Activated CD8-positive, alpha-beta memory T cell treated with anti-CD3 and anti-CD28 coated beads, Interleukin-2, amount 50 U/mL, for 4 hours (primary cell): ENCODE results near the gene SH3RF3.

Experiments
- DNase-seq: peaks from one replicate; pipeline ENCODE4 v3.0.0-alpha.2; 2020

SH3RF3 gene

DNA sequence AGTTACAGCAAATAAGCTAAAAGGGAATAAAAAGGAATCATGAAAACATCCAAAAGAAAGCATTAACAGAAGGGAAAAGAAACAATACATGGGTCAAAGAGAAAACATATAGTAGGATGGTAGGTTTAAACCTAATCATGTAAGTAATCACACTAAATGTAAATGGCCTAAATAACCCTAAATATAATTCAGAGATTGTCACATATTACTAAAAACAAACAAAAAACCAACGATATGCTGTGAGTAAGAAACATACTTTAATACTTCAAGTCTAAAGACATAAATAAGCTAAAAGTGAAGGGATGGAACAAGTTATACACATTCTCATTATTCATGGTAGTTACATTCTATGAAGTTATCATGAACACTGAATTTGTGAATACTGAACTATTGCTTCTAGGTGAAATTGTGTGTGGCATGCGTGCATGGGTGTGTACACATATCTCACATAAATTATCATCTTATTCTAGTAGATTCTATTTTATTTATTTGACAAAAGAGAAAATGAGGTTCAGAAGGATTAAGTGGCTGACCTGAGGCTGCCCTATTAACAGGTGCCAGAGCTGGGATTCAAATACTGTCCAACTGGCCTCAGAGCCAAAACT lies 313.8 kb downstream of the SH3RF3 start:
- no peak for DNase-seq

DNA sequence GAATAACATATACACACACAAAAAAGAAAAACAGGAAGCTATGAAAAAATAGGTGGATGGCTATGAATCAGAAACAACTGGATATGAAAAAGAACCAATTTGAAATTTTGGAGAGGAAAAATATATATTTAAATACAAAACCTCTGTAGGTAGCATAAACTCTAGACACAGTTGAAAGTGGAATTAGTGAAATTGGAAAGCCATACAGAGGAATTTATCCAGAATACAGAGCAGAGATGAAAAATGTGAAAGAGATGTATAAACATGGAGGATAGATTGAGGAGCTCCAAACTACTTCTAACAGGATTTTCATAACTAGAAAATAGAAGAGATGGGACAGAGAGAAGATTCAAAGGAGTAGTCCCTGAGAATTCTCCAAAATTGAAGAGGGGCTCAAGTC lies 315.9 kb downstream of the SH3RF3 start:
- no peak for DNase-seq

DNA sequence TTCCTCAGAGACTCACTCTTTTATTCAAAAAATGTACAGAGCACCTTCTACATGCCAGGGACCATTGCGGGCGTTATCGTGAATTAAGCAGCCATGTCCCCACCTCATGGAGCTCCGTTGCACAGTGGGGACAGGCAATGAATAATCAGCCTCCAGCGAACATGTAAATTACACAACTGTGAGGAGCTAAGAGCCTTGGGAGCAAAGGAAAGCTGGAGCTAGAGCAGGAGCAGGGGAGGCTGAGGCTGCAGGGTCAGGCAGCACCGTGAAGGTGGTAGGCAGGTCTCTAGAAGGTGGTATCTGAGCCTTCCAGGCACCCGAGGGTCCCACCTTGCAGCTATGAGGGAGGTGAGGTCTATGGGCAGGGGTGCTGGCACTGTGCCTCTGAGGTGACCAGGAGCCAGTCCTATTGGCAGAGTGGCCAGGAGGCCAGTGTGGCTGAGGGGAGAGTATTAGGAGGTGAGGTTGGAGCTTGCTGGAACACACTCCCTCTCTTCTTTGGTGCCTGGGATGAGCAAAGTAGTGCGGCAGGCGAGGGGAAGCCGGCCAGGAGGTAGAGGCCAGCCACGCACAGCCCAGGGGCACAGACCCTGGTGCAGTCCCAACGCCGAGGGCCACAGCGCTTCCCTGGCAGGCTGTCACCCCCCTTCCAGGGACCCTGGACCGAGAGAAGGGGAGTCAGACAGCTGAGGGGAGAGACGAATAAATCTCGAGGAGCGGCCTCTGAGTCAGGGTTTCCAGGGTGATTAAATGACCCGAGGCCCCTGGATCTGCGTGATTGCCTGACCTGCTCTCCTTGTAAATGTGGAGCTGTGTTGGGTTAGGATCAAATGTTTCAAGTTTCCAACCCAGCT lies 317.5 kb downstream of the SH3RF3 start:
- no peak for DNase-seq

DNA sequence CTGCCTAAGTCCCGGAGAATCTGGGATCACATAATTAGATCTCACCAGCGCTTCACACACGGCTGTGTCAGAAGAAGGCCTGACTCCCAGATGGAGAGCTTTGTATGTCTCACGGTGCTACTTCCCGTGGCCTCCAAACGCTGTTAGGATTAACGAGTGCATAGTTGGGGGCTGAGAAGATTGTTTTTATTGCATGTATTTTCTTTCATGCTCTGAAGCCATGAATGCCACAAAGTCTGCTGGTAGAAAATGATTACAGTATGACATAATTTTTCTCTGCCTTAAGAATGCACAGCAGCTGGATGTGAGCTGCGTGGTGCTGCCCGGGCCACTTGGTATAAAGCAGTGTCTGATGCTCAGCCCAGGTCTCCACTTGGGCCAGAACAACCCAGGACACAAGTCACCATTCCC lies 318.3 kb downstream of the SH3RF3 start:
- no peak for DNase-seq

DNA sequence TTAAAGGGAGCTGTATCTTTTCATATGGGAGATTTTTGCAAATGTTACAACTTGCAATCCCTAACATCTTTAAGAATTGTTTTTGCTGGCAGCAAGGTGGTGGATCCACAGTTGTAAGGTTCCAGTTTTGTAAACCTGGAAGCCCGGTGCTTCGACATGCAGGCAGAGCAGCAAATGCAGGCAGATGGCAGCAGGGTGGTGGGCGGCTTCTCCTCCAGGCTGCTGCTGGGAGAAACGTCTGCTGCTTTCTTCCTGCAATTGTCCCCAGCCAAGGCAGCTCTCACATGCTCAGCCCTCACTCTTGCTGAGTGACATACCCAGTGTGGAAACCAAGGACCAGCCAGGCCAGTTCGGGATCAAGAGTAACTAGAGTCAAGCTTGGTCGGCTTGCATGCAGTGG lies 318.8 kb downstream of the SH3RF3 start:
- DNase-seq: no peak

DNA sequence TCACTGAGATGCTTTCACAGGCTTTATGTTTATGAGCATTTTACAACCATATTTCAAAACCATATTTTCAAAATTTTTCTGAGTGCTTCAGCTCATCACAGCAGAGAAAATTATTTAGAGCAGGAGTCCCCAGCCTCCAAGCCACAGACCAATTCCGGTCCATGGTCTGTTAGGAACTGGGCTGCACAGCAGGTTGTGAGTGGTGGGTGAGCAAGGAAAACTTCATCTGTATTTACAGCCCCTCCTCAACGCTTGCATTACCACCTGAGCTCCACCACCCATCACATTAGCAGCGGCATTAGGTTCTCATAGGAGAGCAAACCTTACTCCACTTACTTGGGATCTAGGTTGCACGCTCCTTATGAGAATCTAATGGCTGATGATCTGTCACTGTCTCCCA lies 319.2 kb downstream of the SH3RF3 start:
- DNase-seq: no peak

DNA sequence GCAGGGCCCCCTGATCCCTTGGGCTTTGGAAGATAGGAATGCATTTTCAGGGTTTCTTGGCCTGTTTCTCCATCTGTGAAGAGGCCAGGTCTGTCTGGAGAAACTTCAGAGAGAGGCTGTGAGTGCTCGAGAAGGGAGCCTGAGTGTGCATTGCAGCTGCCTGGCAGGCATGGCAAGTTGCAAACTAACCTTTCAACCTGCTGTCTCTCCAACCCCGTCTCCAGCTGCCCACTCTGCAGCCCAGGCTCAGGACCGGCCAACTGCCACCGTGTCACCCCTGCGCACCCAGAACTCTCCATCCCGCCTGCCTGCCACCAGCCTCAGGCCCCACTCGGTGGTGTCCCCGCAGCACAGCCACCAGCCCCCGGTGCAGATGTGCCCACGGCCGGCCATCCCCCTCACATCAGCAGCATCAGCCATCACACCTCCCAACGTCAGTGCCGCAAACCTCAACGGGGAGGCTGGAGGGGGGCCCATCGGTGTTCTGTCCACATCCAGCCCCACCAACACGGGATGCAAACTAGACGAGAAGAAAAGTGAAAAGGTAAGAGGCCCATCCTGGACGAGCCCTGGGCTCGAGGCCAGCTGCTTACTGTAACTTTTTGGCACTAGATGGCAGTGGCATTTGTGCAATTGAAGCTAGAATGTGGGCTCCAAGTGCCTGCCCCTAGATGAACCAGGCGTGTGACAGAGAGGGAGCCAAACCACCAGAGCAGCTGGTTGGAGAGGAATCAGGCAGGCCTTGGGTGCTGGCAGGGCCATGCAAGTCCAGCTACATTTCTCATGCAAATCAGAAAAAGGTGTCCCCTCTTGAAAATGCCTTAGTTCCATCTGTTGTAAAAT lies 320.2 kb downstream of the SH3RF3 start:
- DNase-seq: no peak

DNA sequence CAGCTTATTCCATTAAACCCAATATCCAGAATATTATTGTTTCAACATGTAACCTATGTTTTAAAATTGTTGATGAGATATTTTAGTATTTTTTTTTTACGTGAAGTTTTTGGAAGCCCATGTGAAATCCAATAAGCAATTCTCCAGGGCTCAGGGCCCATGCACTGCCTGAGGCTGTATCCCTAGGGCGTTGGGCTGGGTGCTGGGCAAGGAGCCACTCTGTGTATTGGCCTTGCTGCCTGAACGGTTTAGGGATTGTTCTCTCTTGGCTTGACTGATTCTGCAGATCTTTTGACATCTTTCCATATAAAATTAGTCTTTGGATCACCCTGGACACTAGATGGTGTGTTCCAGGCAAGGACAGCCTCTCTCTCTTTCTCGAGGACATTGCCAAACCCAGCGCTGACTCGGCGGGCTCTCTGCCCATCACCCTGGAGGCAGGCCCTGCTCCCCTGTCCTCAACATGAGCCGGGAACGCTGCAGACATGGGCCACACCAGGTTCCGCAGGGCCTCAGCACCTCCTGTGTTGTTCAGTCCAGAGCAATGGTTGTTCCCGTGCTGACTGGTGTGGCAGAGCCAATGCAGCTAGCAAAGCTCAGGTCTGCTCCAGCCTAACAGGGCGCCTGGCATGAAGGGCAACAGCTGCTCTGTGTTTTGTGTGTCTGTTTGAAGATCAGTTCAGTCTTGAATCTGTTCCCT lies 321.7 kb downstream of the SH3RF3 start:
- DNase-seq: no peak

DNA sequence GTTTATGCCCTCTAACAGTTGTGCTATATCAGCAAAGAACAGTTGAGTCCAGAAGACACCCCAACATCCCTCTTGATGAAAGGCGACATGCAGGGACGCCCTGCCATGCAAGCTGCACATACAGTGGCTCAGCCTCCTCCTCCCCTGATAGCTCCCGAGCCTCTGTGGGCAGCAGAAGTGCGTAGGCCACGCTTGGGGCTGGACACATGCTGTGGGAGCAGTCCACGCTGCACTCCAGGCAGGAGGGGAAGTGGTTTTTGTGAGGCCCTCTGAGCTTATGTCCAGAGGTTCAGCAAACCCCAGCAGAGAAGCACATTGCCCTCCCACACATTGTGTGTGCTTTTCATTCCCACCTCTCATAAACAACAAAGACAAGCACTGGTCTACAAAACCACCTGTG lies 322.7 kb downstream of the SH3RF3 start:
- no peak for DNase-seq

DNA sequence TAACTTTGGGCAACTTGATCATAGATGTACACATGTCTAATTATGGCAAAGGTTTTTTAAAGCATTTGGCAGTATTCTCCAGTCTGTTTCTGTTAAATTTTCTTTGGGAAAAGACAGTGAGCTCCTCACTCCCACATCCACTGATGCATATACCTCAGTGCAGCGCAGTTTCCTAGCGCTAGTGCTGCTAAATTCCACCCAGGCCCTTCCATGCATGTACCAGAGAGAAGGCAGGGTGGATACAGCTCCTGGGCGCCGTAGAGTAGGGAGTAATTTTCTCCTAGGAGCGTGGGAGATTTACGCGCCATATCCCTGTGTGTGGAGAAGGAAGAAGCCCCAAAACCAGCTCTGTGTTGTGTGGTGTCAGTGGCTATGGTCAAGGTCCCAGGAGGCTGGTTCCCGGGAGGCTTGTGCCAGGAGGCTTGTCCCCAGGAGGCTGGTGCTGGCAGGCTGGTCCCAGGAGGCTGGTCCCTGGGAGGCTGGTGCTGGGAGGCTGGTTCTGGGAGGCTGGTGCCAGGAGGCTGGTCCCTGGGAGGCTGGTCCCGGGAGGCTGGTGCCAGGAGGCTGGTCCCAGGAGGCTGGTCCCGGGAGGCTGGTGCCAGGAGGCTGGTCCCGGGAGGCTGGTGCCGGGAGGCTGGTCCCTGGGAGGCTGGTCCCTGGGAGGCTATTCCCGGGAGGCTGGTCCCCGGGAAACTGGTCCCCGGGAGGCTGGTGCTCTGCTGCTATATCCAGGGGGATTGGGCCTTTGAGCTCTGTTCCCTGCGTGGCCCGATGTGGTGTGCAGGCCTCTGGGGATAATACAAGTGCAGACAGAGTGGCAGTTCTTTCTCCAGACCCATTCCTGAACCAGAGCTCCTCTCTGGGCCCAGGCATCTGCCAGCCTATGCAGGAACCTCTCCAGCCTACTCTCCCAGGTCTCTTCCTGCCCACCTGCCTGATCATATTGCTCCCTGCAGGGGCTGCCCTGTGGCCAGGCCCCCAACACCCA lies 323.6 kb downstream of the SH3RF3 start:
- DNase-seq: no peak

DNA sequence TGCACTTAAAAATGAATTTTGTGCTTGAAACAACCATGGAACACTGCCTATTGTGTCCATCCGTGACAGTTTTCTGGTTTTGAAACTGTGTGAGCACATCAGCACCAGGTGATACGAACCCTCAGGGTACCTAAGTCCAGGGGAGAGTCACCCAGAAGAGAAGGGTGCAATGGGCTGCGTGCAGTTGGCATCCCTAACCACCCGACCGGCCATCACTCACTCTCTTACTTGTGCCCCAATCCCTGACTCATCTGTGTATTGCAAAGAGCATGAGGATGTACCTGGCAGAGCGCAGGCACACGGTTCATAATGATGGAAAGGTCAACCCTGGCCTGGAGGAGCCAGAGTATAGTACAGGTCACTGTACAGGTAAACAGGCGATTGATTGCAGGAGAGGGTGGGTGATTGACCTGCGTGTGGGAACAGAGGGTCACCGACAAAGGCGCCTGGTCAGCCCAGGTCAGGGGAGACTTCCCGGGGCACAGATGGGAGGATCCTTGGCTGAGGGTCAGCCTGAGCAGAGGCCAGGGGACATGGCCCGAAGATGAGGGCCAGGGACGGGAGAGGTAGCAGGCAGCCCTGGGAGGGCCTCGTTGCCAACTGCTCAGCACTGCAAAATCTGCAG lies 324.5 kb downstream of the SH3RF3 start:
- no peak for DNase-seq

DNA sequence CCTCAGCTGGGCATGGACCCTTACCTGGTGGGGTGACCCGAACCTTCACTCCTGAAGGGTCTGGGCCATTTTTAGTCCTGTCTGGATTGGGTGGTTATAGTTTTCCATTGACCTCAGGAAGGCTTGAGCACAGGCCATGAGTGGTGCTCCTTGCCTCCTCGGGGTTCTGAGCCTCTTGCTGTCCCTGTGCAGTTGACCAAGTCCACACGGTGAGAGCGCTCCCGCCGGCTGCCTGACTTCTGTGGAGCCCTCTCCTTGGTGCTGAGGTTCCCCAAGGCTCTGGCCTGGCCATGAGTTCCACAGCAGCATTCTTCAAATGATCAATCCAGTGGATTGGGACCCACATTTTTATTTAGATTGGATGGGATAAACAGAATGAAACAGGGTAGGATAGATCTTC lies 325.3 kb downstream of the SH3RF3 start:
- DNase-seq: no peak

DNA sequence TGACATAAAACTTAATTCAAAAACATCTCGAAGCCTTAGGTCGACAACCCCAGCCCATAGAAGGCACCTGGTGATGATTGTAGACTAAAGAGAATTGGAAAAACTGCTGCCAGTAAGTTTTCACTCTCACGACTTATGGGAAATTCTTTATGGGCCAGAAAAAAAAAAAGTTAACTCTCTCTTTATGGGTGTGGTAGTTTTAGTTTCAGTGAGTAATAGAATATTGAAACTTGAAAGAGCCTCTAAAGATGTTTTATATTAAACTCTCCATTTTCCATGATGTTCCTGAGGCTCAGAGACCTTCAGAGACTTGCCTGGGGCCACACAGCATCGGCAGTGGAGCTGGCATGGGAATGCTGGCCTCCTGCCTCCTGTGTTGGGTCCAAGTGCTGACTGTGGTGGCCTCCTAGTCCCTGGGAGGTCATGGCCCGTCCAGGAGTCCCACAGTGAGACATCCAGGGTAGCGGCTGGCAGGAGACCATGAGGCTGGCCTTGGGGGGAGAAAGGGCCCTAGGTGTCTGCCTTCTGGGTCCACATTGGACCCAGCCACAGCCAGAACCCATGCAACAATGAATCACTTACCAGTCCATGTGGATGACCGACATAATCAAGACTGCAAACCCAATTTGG lies 325.9 kb downstream of the SH3RF3 start:
- no peak for DNase-seq

DNA sequence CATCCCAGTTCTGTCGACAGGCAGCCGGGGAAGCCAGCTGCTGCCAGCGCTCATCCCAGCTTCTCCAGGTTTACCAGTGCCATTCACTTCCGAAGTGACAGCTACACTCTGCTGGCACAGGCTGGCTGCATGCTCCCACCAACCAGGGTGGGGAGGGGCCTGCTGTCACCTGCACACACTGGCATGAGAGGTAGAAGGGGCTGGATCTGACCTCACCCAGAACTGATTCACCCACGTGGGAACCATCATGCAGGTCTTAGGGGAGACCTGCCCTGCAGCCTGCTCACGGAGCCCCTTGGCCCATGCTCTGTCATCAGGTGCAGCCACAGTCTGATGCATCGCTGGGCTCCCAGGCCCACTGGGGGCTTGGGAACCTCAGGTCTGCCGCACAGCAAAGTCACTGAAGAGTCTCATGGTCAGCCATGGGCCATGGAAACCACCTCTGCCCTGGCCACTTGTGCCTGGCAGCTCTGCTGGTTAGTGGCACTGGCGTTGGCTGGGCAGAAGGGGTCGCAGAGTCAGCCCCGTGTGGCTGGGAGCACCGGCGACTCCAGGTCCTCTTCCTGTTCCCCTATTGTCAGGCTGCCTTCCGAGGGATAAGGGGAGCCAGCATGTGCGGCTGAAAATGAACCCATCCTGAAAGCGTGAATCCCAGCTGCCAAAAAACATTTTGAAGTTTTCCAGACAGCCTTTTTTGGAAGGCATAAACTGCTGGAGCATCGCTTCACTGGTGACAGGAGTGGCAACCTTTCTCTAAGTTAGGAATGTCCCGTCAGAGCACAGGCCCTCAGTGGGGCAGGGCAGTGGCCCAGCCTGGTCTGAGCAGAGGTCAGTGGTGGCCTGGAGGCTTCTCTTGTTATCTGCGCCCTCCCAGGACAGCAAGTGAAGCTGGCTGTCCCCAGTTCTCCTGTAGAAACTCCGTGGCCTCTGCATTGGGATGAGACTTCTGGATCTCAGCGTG lies 327.0 kb downstream of the SH3RF3 start:
- DNase-seq: no peak

DNA sequence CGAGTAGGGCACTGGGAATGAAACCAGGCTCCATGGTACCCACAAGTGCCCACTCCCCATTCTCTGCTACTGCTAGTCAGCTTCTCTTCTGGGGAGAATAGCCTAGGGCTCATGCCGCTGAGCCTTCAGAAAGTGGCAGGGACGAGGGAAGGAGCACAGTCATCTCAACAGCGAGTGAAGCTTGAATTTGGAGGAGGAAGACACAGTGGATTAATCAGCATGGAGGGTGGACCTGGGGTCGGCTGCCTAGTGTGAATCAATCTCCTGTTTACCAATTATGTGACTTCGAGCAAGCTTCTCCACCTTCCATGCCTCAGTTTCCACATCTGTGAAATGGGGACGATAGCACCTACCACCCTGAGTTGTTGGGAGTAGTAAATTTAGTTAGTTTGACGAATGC lies 327.8 kb downstream of the SH3RF3 start:
- DNase-seq: no peak

DNA sequence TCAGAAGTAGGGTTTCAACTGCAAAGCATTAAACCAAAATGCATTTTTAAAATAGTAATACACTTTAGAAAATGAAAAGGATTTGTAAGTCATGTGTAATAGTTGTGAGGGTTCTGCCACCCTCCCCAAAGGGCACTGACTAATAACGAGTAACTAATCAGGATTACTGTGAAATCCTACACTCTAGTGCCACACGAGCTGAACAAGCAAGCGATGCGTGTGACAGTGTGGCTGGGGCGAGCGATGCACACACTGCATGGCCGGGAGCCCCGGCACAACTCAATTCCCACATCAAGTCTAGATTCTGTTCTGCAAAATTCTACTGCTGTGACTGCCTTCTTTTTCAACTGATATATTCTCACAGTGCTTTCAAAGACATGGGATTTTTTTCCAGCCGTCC lies 328.4 kb downstream of the SH3RF3 start:
- no peak for DNase-seq

DNA sequence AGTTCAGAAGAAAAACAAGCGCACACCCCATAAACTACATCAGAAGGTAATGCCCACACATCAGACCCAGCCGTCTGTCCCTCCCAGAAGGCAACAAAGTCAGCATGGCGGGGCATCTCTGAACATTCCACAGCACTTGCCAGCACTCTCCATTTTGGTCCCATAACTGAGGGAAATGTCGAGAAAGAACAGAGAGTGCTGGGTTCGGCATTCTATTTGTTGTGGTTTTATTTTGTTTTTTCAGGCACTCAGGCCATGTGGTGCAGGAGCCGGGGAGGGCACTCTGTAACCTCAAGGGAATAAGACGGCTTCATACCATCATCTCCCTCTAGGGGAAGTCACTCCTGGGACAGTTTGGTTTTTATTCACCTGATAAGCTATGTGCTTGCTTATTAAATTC lies 328.8 kb downstream of the SH3RF3 start:
- no peak for DNase-seq

DNA sequence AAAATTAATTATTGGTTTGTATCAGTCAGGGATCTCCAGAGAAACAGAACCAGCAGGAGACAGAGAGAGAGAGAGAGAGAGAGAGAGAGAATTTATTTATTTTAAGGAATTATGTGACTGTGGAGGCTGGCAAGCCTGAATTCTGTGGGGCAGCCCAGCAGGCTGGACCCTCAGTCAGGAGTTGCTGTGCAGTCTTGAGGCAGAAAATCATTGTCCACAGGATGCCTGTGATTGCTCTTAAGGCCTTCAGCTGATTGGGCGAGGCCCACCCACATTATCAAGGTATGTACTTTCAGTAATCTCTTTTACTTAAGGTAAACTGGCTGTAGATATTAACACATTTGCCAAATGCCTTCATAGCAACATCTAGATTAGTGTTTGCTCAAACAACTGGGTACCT lies 329.5 kb downstream of the SH3RF3 start:
- DNase-seq: no peak

DNA sequence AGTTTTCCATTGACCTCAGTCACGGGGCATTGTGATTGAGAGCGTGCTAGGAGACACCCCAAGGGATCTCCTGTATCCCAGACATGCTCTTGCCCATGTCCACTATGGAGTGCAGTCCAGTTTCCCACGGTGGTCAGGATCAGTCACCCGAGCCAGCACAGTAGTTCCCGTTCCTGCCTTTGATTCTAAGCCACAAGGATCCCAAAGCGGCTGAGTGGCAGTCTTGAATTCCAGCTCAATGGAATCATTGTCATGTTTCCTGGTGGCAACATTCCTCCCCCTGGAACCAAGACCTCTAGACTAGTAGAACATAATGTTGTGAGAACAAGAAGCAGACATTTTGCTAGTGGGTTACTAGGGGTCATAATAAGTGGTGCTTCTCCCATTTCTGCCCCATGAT lies 330.5 kb downstream of the SH3RF3 start:
- no peak for DNase-seq
